NCI-H2171 (cell line): Measurements from ENCODE around the gene LDLRAD3.

Experiments
- DNase-seq: peaks from one replicate; lab custom pipeline; 2025; lab: John Stamatoyannopoulos, UW

The LDLRAD3 gene

GRCh38 chr11:36051235-36052144 lies 107.6 kb downstream of the LDLRAD3 start:
- no peak for DNase-seq

DNA sequence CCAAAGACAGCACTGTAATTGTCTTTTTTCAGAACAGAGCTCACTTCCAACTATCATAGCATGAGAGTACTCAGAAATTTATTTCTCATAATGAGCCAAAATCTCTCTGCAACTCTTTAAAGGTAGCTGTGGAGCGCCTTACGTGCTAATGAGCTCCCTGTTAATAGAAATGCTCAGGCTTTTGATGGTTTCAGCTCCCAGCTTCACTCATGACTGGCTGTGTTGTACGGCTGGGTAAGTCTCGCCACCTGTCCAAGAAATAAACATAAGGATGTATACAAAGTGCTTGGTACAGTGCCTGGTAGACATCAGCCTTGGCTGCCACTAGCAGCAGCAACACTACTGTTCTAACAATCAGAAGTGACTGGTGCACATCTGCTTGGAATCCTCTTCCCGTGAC lies 109.4 kb downstream of the LDLRAD3 start:
- peak; percentile 90 for DNase-seq

- no peak for DNase-seq
Observed at GRCh38 chr11:36053862-36054261, 110.0 kb downstream of the LDLRAD3 start.

DNA sequence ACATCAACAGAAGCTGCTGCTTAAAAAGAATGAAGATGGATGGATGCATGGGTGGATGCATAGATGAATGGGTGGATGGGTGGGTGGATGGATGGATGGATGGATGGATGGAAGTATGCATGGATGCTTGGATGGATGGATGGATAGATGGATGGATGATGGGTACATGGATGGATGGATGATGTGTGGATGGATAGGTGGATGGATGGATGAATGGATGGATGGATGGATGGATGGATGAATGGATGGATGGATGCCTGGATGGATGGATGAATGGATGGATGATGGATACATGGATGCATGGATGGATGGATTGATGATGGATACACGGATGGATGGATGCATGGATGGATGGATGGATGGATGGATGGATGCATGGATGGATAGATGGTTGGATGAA lies 110.8 kb downstream of the LDLRAD3 start:
- no peak for DNase-seq

DNA sequence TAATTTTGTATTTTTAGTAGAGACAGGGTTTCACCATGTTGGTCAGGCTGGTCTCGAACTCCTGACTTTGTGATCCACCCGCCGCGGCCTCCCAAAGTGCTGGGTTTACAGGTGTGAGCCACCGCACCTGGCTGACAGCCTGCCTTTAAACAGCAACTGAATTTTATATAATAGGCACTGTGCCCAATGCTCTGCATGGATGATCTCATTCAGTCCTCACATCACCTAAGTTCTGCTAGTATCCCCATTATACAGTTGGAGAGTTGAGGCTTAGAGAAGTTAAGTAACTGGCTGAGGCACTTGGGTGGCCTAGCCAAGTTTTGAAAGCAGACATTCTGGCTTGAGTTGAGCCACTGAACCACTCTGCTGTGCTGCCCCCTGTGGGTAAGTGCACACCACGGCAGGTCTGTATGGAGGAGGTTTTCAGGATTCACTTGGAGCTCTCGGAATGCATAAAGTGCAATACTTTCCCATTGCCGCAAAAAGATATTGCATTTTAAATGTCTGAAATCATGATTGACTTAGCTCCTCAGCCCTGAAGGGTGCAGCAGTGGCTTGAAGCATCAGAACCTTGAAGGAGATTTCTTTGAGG lies 112.4 kb downstream of the LDLRAD3 start:
- DNase-seq, result no peak

GRCh38 chr11:36057379-36058042 lies 113.6 kb downstream of the LDLRAD3 start:
- DNase-seq, result no peak

GRCh38 chr11:36059660-36060059 lies 115.8 kb downstream of the LDLRAD3 start:
- no peak for DNase-seq

DNA sequence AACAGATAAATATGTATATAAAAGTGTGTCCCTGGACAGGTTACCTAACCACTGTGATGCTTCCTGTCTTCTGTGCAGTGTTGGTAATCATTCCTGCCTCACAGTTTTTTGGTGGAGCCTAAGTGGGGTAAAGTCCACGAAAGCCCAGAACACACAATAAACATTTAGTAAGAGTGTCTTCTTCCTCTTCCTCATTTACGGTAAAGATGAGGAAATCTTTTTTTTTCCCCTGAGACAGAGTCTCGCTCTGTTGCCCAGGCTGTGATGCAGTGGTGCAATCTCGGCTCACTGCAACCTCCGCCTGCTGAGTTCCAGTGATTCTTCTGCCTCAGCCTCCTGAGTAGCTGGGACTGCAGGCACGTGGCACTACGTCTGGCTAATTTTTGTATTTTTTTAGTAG lies 117.1 kb downstream of the LDLRAD3 start:
- DNase-seq, result no peak

- peak; percentile 24 for DNase-seq
Observed at GRCh38 chr11:36061471-36061870, 117.6 kb downstream of the LDLRAD3 start.

DNA sequence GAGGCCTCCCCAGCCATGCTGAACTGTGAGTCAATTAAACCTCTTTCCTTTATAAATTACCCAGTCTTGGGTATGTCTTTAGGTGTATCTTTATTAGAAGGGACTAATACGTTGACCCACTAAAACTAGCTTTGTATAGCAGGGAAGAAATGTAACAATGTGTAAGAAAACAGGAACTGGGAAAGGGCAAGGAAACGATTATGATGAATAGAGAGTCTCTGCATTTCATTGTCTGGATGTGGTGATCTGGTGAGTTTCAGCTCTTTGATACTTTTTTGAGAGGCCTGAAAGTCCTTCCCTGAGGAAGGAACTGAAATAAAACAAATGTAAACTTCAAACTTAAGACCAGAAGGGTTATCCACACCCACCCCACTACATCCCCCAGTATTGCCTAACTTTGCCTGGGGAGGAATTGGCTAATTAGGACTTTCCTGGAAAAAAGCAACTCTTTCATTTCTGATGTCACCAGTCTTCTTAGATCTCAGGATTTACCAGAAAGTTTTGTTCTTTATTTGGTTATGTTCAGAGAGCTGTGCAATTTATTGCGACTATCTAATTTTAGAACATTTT lies 119.0 kb downstream of the LDLRAD3 start:
- DNase-seq, result no peak

- DNase-seq, result no peak
Observed at GRCh38 chr11:36065436-36065835, 121.6 kb downstream of the LDLRAD3 start.

- DNase-seq, result no peak
Observed at GRCh38 chr11:36066891-36067290, 123.0 kb downstream of the LDLRAD3 start.

- DNase-seq, result peak; percentile 29
Observed at GRCh38 chr11:36069576-36070212, 125.8 kb downstream of the LDLRAD3 start.

GRCh38 chr11:36070213-36070953 lies 126.5 kb downstream of the LDLRAD3 start:
- DNase-seq, result no peak

GRCh38 chr11:36070954-36071330 lies 127.1 kb downstream of the LDLRAD3 start:
- no peak for DNase-seq

DNA sequence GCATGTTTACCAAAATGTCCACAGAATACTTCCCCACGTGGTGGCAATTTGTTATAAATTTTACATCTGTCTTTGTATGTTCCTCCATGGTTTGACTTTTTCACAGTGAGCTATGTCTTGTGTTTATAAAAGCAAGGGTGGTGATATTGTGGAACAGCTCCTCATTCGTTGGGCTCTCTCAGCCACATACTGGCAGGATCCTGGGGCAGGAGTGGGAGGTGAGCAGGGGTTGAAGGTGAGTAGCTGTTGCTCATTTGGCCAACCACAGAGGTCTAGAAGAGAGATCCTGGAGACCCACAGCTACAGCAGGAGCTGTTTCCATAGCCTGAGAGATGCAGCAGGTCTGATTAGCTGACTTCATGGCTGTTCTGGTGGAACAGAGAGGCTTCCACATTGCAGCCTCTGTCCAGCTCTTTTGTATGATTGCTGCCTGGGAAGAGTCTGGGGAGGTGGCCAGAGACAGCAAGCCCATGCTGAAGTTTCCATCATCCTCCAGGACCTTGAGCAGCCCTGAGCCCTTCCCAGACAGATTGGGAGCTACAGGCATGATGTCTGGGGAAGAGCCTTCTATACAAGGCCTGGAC lies 128.1 kb downstream of the LDLRAD3 start:
- no peak for DNase-seq

DNA sequence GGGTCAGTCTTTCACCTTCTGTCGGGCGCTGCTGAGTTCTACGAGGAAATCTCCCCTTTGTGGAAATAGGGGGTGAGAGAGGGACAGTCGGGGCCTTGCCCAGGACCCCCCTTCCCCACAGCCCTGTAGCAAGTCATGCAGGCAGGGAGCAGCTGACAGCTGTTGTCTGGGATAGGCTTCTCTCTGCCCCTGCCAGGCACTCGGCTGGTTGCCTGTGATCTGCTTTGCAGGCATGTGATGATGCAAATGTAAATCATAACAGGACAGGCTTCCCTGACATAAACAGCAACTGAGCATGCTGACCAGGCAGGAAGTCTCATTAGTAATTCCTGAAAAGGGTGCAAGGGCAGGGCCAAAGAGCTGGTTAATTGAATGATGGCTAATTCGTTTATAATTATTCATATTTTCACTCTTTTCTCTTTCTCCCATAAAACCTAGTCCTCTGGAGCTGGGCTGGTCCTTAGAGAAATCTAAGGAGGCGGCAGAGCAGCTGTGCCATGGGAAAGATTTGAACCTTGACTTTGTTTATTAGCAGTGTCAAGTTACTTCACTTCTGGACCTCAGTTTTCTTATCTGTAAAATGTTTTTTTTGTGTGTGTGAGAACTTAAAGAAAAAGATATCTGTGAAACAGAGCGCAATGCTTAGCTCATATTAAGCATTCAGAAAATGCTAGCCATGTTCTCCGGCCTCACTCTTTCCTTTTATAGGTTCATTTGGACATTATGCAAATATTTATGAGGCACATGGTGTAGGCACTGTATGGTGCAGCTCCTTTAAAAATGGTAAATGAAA lies 129.7 kb downstream of the LDLRAD3 start:
- peak; percentile 92 for DNase-seq

DNA sequence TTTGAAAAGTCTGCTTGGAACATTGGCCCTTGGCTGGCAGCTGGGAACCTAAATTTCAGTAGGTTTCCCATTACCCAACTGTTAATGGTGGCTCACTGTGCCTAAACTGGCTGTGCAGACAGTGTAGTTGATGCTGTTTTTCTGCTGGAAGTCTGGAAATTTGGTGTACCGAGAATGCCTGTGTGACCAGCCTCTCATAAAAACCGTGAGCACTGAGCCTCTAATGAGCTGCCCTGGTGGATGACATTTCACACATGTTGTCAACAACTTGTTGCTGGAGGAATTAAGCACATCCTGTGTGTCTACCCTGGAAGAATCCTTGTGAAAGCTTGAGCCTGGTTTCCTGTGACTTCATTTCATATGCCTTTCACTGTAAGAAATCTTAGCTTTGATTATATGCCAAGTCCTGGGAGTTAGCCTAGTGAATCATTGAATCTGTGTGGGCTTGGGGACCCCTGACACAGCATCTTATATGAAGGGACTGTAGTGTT lies 131.1 kb downstream of the LDLRAD3 start:
- no peak for DNase-seq

- no peak for DNase-seq
Observed at GRCh38 chr11:36077368-36077767, 133.5 kb downstream of the LDLRAD3 start.
